Endothelial cell of umbilical vein (primary cell): ENCODE results near the gene CSRP2. TPM values are rescaled to one million over a fixed set of nuclear protein-coding genes. Genes with fewer than 3 reads are reported as not detected.

ENCODE experiments used
- BruUV-seq: library from RNA; stranded (reverse); fragments of 400-500 nt; replicated peaks from 2 replicates; lab custom pipeline; 2021; lab: Mats Ljungman, UMichigan
- CTCF ChIA-PET: fragments of 300-600, 350-600 bp; sonication (Branson Sonifier 250); formaldehyde crosslinking; loops from one replicate; lab custom pipeline; 2021; ENCODE audit warnings: antibody characterized with exemption, inconsistent platforms; lab: Charles Lee
- POLR2A ChIA-PET: fragments of 300-600, 350-600 bp; sonication (Branson Sonifier 250); formaldehyde crosslinking; loops from one replicate; lab custom pipeline; 2021; ENCODE audit warnings: antibody characterized with exemption, inconsistent platforms; lab: Charles Lee
- DNase-seq: peaks from one replicate; pipeline ENCODE4 v3.0.0-alpha.2; 2011; ENCODE audit warnings: low read depth, low spot score
- FAIRE-seq: peaks from 2 replicates; lab custom pipeline; 2011; peaks lifted over from hg19 to GRCh38; lab: Jason Lieb, UNC
- H2AFZ ChIP-seq: 2 replicates; pipeline ENCODE4 v1.6.0; 2012; ENCODE audit warnings: low read depth, low read length, control low read depth, inconsistent platforms
- H3K27ac ChIP-seq: 2 replicates; pipeline ENCODE4 v1.5.1; 2011; ENCODE audit warnings: low read depth, mild to moderate bottlenecking, control low read depth, low read length, moderate library complexity; ENCODE audit not compliant: insufficient read depth
- H3K27me3 ChIP-seq, 2 experiments: 2 replicates each; pipeline versions ENCODE4 v1.6.0 to v1.6.1; 2011; ENCODE audit warnings: low read length in 2 of 2, mixed read lengths in 1 of 2; ENCODE audit not compliant: control insufficient read depth in 2 of 2, insufficient read depth in 2 of 2
- H3K36me3 ChIP-seq, 2 experiments: 2 replicates in 1 of 2; 3 replicates in 1 of 2; pipeline ENCODE4 v1.5.1; 2011; ENCODE audit warnings: low read length in 2 of 2, mild to moderate bottlenecking in 1 of 2, moderate library complexity in 1 of 2; ENCODE audit not compliant: control insufficient read depth in 2 of 2, insufficient read depth in 2 of 2; ENCODE audit errors: extremely low read depth in 1 of 2
- H3K4me1 ChIP-seq: 3 replicates; pipeline ENCODE4 v1.5.1; 2011; ENCODE audit warnings: mild to moderate bottlenecking, low read length; ENCODE audit not compliant: control insufficient read depth, insufficient read depth; ENCODE audit errors: extremely low read depth
- H3K4me2 ChIP-seq: 2 replicates; pipeline ENCODE4 v1.6.1; 2011; ENCODE audit warnings: low read length, control low read depth, mixed read lengths; ENCODE audit not compliant: insufficient read depth
- H3K4me3 ChIP-seq, 3 experiments: fragments of 200-600 bp in 1 of 3; sonication (generic), shearing (Covaris generic) in 1 of 3; replicated peaks in 1 of 3; 2 replicates each; pipeline ENCODE4 v1.5.1; 2011 to 2016; ENCODE audit warnings: control low read depth in 3 of 3, low read length in 3 of 3, mild to moderate bottlenecking in 2 of 3, inconsistent platforms in 1 of 3, low read depth in 1 of 3, moderate library complexity in 1 of 3; ENCODE audit not compliant: insufficient read depth in 1 of 3
- H3K79me2 ChIP-seq: 2 replicates; pipeline ENCODE4 v1.6.0; 2012; ENCODE audit warnings: low read length, inconsistent platforms; ENCODE audit not compliant: control insufficient read depth, insufficient read depth
- H3K9ac ChIP-seq: replicated peaks from 2 replicates; pipeline ENCODE3; 2011; ENCODE audit warnings: low read length, control low read depth; ENCODE audit not compliant: insufficient read depth; ENCODE audit errors: extremely low read depth
- H3K9me1 ChIP-seq: replicated peaks from 3 replicates; pipeline ENCODE4 v1.6.0; 2011; ENCODE audit warnings: mild to moderate bottlenecking, low read length; ENCODE audit not compliant: control insufficient read depth, insufficient read depth; ENCODE audit errors: extremely low read depth
- H3K9me3 ChIP-seq: replicated peaks from 2 replicates; pipeline ENCODE4 v1.5.1; 2012; ENCODE audit warnings: low read length, inconsistent platforms; ENCODE audit not compliant: control insufficient read depth, insufficient read depth
- H4K20me1 ChIP-seq: replicated peaks from 2 replicates; pipeline ENCODE3; 2011; ENCODE audit warnings: mild to moderate bottlenecking, low read length; ENCODE audit not compliant: control insufficient read depth, insufficient read depth; ENCODE audit errors: extremely low read depth
- EZH2 ChIP-seq: IDR thresholded peaks from 2 replicates; pipeline ENCODE4 v1.6.1; 2012; ENCODE audit warnings: borderline replicate concordance, low read depth, mild to moderate bottlenecking, moderate library complexity, low read length, inconsistent platforms; ENCODE audit not compliant: severe bottlenecking
- FOS ChIP-seq: IDR thresholded peaks from 2 replicates; pipeline ENCODE4 v1.6.1; 2011; ENCODE audit warnings: mild to moderate bottlenecking, low read length, moderate library complexity, borderline replicate concordance; ENCODE audit not compliant: insufficient read depth
- GATA2 ChIP-seq: IDR thresholded peaks from 2 replicates; pipeline ENCODE4 v1.7.0; 2011; ENCODE audit warnings: low read depth, mild to moderate bottlenecking, moderate library complexity, mixed read lengths, low read length; ENCODE audit not compliant: insufficient read length, insufficient read depth
- JUN ChIP-seq: IDR thresholded peaks from 2 replicates; pipeline ENCODE4 v1.6.1; 2011; ENCODE audit warnings: borderline replicate concordance, low read depth; ENCODE audit not compliant: insufficient read length, insufficient read depth
- MYC ChIP-seq: IDR thresholded peaks from one replicate; pipeline ENCODE4 v1.6.1; 2011; ENCODE audit warnings: mild to moderate bottlenecking, low read depth, low read length
- POLR2A ChIP-seq: IDR thresholded peaks from 2 replicates; pipeline ENCODE4 v1.6.1; 2012; ENCODE audit warnings: low read depth, mild to moderate bottlenecking, control low read depth, low read length
- POLR2AphosphoS5 ChIP-seq: IDR thresholded peaks from 2 replicates; pipeline ENCODE4 v1.6.1; 2012; ENCODE audit warnings: low read depth, mild to moderate bottlenecking, control low read depth, low read length, moderate library complexity; ENCODE audit not compliant: insufficient read depth
- dilution Hi-C: fragments of 300-500 bp; cut with MboI; formaldehyde crosslinking; loops from one replicate; pipeline ENCODE4 v1.15.0; 2019; ENCODE audit warnings: low sequenced_read_pairs; ENCODE audit not compliant: extremely low pct_ligation_motif_present
- intact Hi-C: fragments of 100-400 bp; cut with micrococcal nuclease; formaldehyde crosslinking; loops from one replicate; pipeline ENCODE4 v1.10.0; 2022
- polyA plus RNA-seq, 4 experiments: library from polyadenylated mRNA; depleted of rRNA in 3 of 4; stranded (reverse) in 3 of 4; unstranded in 1 of 4; fragments of >200 nt; gene quantifications; 2 replicates each; pipeline versions ENCODE4 v1.2.1 to v1.2.3, GENCODE V29; 2011 to 2012; ENCODE audit warnings: missing spikeins in 1 of 4
- total RNA-seq: library from RNA; stranded (reverse); gene quantifications from 2 replicates; pipeline ENCODE4 v1.2.3, GENCODE V29; 2021
- TF ChIP-seq, protein P1 (sequence below), 2 donors: IDR thresholded peaks; 1 replicate in 1 of 2; 2 replicates in 1 of 2; pipeline ENCODE4 v1.5.1; 2011; ENCODE audit warnings: low read length in 2 of 2, mild to moderate bottlenecking in 2 of 2, moderate library complexity in 2 of 2, control low read depth in 1 of 2, inconsistent platforms in 1 of 2, low read depth in 1 of 2; ENCODE audit not compliant: insufficient read depth in 1 of 2; ENCODE audit errors: extremely low read depth in 1 of 2
- TF ChIP-seq, protein P2 (sequence below): IDR thresholded peaks from 2 replicates; pipeline ENCODE4 v1.6.1; 2011; ENCODE audit not compliant: insufficient read depth, insufficient read length

CSRP2 gene
- total and polyA plus RNA-seq, 2 donors (not counting 3 experiments of a cell fraction or from before 2014, with no cell fraction given) = 8.8 to 13.4 TPM

DNA sequence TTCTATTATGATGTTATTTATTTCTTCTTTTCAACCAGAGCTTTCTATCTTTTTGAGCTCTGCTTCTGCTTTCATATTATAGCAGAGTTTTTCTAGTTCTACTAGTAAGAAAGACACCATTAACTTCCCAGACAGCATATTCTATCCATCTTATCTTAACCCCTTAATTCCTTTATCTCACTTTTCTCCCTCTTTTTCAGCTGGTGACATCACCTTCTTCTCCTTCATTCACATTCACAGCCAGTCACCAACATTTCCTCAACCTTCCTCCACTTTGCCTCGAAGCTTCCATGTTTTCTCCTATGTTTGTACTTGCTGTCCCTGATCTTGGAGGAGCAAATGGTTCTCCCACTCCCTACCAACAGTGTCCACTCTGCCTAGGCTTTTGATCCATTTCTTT lies 3.5 kb upstream of the CSRP2 start:
- no peak overlapping the region for H3K4me2 ChIP-seq
- TF ChIP-seq MYC (no peak), POLR2AphosphoS5 (no peak), POLR2A (no peak), GATA2 (no peak), EZH2 (no peak), JUN (no peak), FOS (no peak)
- TF ChIP-seq, protein P1, sequence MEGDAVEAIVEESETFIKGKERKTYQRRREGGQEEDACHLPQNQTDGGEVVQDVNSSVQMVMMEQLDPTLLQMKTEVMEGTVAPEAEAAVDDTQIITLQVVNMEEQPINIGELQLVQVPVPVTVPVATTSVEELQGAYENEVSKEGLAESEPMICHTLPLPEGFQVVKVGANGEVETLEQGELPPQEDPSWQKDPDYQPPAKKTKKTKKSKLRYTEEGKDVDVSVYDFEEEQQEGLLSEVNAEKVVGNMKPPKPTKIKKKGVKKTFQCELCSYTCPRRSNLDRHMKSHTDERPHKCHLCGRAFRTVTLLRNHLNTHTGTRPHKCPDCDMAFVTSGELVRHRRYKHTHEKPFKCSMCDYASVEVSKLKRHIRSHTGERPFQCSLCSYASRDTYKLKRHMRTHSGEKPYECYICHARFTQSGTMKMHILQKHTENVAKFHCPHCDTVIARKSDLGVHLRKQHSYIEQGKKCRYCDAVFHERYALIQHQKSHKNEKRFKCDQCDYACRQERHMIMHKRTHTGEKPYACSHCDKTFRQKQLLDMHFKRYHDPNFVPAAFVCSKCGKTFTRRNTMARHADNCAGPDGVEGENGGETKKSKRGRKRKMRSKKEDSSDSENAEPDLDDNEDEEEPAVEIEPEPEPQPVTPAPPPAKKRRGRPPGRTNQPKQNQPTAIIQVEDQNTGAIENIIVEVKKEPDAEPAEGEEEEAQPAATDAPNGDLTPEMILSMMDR (IDR thresholded peaks at IDR 0.05; ENCODE audit: extremely low read depth in 1 of 2, insufficient read depth in 1 of 2, low read depth in 1 of 2, low read length in 2 of 2) = no peak
- TF ChIP-seq, protein P2, sequence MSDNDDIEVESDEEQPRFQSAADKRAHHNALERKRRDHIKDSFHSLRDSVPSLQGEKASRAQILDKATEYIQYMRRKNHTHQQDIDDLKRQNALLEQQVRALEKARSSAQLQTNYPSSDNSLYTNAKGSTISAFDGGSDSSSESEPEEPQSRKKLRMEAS = no peak
- no peak overlapping the region for H3K9ac ChIP-seq
- H3K79me2 ChIP-seq = no peaks in the 10 kb centered on the region
- H3K4me1 ChIP-seq = peaks cover 9% of the 10 kb centered on the region
- H3K27ac ChIP-seq = no peak overlapping the region
- FAIRE-seq = no peak
- ChIA-PET CTCF (no interaction called here), POLR2A (no interaction called here)
- no peak for DNase-seq
- H3K9me3 ChIP-seq = no peaks in the 10 kb centered on the region
- BruUV-seq = no TSS peak
- no peak overlapping the region for H3K4me3 ChIP-seq
- H4K20me1 ChIP-seq = no peaks in the 10 kb centered on the region
- no peaks in the 10 kb centered on the region for H3K9me1 ChIP-seq
- H3K27me3 ChIP-seq = no peaks in the 10 kb centered on the region
- intact Hi-C loops = no loop called here
- H3K36me3 ChIP-seq = no peaks in the 10 kb centered on the region
- no peak overlapping the region for H2AFZ ChIP-seq
- dilution Hi-C loops = no loop called here
